DOHH2 (cell line): ENCODE measurements around the gene TGM2.
"Not testable (repeated sequence)": the region's sequence is repeated elsewhere in the genome, so short reads cannot be mapped to it uniquely, and the experiment has no call there.

Experiments
- H3F3A ChIP-seq: fragments of 200-600 bp; sonication (generic), shearing (Covaris generic); 2 replicates; pipeline ENCODE4 v1.6.0; 2016; ENCODE audit warnings: antibody characterized with exemption, mild to moderate bottlenecking; ENCODE audit not compliant: control insufficient read depth, insufficient read depth
- H3K27ac ChIP-seq: fragments of 200-600 bp; sonication (generic); 2 replicates; pipeline ENCODE4 v1.5.1; 2014; ENCODE audit warnings: low read depth, mild to moderate bottlenecking, low read length, moderate library complexity
- H3K27me3 ChIP-seq: fragments of 200-600 bp; sonication (generic); 2 replicates; pipeline ENCODE4 v1.6.1; 2014; ENCODE audit warnings: mild to moderate bottlenecking, low read length, mixed read lengths; ENCODE audit not compliant: control insufficient read depth
- H3K36me3 ChIP-seq: fragments of 200-600 bp; sonication (generic); 2 replicates; pipeline ENCODE4 v1.6.1; 2014; ENCODE audit warnings: mild to moderate bottlenecking, low read length, moderate library complexity, mixed read lengths; ENCODE audit not compliant: control insufficient read depth
- H3K4me1 ChIP-seq: fragments of 200-600 bp; sonication (generic); 2 replicates; pipeline ENCODE4 v1.6.1; 2014; ENCODE audit warnings: mild to moderate bottlenecking, low read length, mixed read lengths; ENCODE audit not compliant: control insufficient read depth
- H3K4me2 ChIP-seq: fragments of 200-600 bp; sonication (generic); 2 replicates; pipeline ENCODE4 v1.6.0; 2014; ENCODE audit warnings: mild to moderate bottlenecking, low read length, moderate library complexity
- H3K4me3 ChIP-seq: fragments of 200-600 bp; sonication (generic); 2 replicates; pipeline ENCODE4 v1.5.1; 2014; ENCODE audit warnings: mild to moderate bottlenecking, low read length, mixed read lengths
- H3K79me2 ChIP-seq: fragments of 200-600 bp; sonication (generic); 2 replicates; pipeline ENCODE4 v1.6.1; 2014; ENCODE audit warnings: mild to moderate bottlenecking, low read length, mixed read lengths; ENCODE audit not compliant: control insufficient read depth
- H3K9me2 ChIP-seq: fragments of 200-600 bp; sonication (generic); replicated peaks from 2 replicates; pipeline ENCODE4 v1.6.1; 2014; ENCODE audit warnings: mild to moderate bottlenecking, low read length, mixed read lengths; ENCODE audit not compliant: control insufficient read depth
- H3K9me3 ChIP-seq: fragments of 200-600 bp; sonication (generic); 2 replicates; pipeline ENCODE4 v1.6.1; 2014; ENCODE audit warnings: antibody characterized with exemption, low read length, mixed read lengths; ENCODE audit not compliant: control insufficient read depth, insufficient read depth
- H4K20me1 ChIP-seq: fragments of 200-600 bp; sonication (generic); 2 replicates; pipeline ENCODE4 v1.6.0; 2014; ENCODE audit warnings: low read depth, mild to moderate bottlenecking, antibody characterized with exemption, low read length, moderate library complexity; ENCODE audit not compliant: control insufficient read depth, insufficient read depth
- CTCF ChIP-seq: fragments of 200-600 bp; sonication (generic); IDR thresholded peaks from one replicate; pipeline ENCODE4 v1.5.1; 2014; ENCODE audit warnings: antibody characterized with exemption, mild to moderate bottlenecking, low read depth, low read length; ENCODE audit not compliant: poor library complexity, severe bottlenecking
- EZH2phosphoT487 ChIP-seq: fragments of 200-600 bp; sonication (generic); IDR thresholded peaks from 2 replicates; pipeline ENCODE4 v1.6.1; 2017; ENCODE audit warnings: borderline replicate concordance, mild to moderate bottlenecking, antibody characterized with exemption, low read length, moderate library complexity, mixed read lengths

The TGM2 gene

GRCh38 chr20:38104285-38104684 is 60.8 kb downstream of the TGM2 start:
- TF ChIP-seq EZH2phosphoT487 (no peak), CTCF (no peak)
- Histone ChIP-seq H3K36me3 (no peaks in the 10 kb centered on the region), H3K4me1 (no peaks in the 10 kb centered on the region), H3K9me2 (no peaks in the 10 kb centered on the region), H3K4me3 (no peak overlapping the region), H4K20me1 (no peaks in the 10 kb centered on the region), H3K9me3 (peaks cover 11% of the 10 kb centered on the region), H3F3A (no peaks in the 10 kb centered on the region), H3K27me3 (no peaks in the 10 kb centered on the region), H3K4me2 (no peak overlapping the region), H3K27ac (no peak overlapping the region), H3K79me2 (no peaks in the 10 kb centered on the region)

- not testable (repeated sequence) for H3K9me2 ChIP-seq, H3K4me2 ChIP-seq, H3K4me3 ChIP-seq, H3K79me2 ChIP-seq, H3K36me3 ChIP-seq, H3K27ac ChIP-seq, H4K20me1 ChIP-seq, H3F3A ChIP-seq, H3K4me1 ChIP-seq, H3K27me3 ChIP-seq
- H3K9me3 ChIP-seq, result peaks cover 11% of the 10 kb centered on the region
These were observed 62.9 kb downstream of the TGM2 start for GRCh38 chr20:38102206-38102605.

GRCh38 chr20:38098952-38099351 is 66.1 kb downstream of the TGM2 start:
- Histone ChIP-seq H3K27ac (no peak overlapping the region), H3K4me1 (peaks cover 21% of the 10 kb centered on the region), H3K9me3 (peaks cover 11% of the 10 kb centered on the region), H3K79me2 (no peaks in the 10 kb centered on the region), H3K9me2 (no peaks in the 10 kb centered on the region), H3K36me3 (no peaks in the 10 kb centered on the region), H3K4me3 (no peak overlapping the region), H3K27me3 (no peaks in the 10 kb centered on the region), H4K20me1 (no peaks in the 10 kb centered on the region), H3K4me2 (no peak overlapping the region), H3F3A (peaks cover 2% of the 10 kb centered on the region; the same call in 1 of the 2 replicates)
- TF ChIP-seq CTCF, result no peak
- no peak for TF ChIP-seq EZH2phosphoT487

GRCh38 chr20:38095017-38095686 is 69.9 kb downstream of the TGM2 start:
- H3K79me2 ChIP-seq, result peaks cover 6% of the 10 kb centered on the region; the same call in 1 of the 2 replicates

More at GRCh38 chr20:38095017-38095686, 69.9 kb downstream of the TGM2 start:
- Histone ChIP-seq H4K20me1 (no peaks in the 10 kb centered on the region), H3K27ac (peak overlapping the region; percentile 78), H3K36me3 (peaks cover 25% of the 10 kb centered on the region), H3K4me2 (peak overlapping the region; percentile 64), H3K4me3 (peak overlapping the region; percentile 48), H3K9me3 (no peaks in the 10 kb centered on the region), H3K4me1 (peaks cover 57% of the 10 kb centered on the region), H3K27me3 (no peaks in the 10 kb centered on the region), H3K9me2 (no peaks in the 10 kb centered on the region), H3F3A (peaks cover 18% of the 10 kb centered on the region)
- TF ChIP-seq CTCF, result no peak
- no peak for TF ChIP-seq EZH2phosphoT487
